MG63 (cell line): Measurements from ENCODE around the gene MYH11. TPM values are rescaled to one million over a fixed set of nuclear protein-coding genes. Genes with fewer than 3 reads are reported as not detected.
"Not testable (repeated sequence)": the region's sequence is repeated elsewhere in the genome, so short reads cannot be mapped to it uniquely, and the experiment has no call there.

Source experiments
- DNase-seq: peaks from one replicate; pipeline ENCODE4 v3.0.0-alpha.2; 2020
- H3K27me3 ChIP-seq: fragments of 250-450 bp; sonication (Bioruptor Pico); 2 replicates; pipeline ENCODE4 v1.5.1; 2020; ENCODE audit warnings: mild to moderate bottlenecking, moderate library complexity
- H3K36me3 ChIP-seq: fragments of 250-450 bp; sonication (Bioruptor Pico); 2 replicates; pipeline ENCODE4 v1.5.1; 2020; ENCODE audit warnings: mild to moderate bottlenecking, moderate library complexity
- H3K4me3 ChIP-seq: fragments of 250-450 bp; sonication (Bioruptor Pico); 2 replicates; pipeline ENCODE4 v1.5.1; 2020; ENCODE audit warnings: mild to moderate bottlenecking, moderate library complexity
- H3K9me3 ChIP-seq: fragments of 250-450 bp; sonication (Bioruptor Pico); 2 replicates; pipeline ENCODE4 v1.5.1; 2020; ENCODE audit warnings: mild to moderate bottlenecking, moderate library complexity
- total RNA-seq: library from RNA; depleted of rRNA; stranded (reverse); fragments of >200 nt; shearing (Covaris generic); gene quantifications from 2 replicates; pipeline ENCODE4 v1.2.3, GENCODE V29; 2014; ENCODE audit warnings: low replicate concordance

MYH11 gene
- total RNA-seq, 1 experiment from 2014 or later = 0.03 TPM

GRCh38 chr16:15832241-15832640 is 24.6 kb downstream of the MYH11 start:
- no peaks in the 10 kb centered on the region for H3K27me3 ChIP-seq
- no peak overlapping the region for H3K4me3 ChIP-seq
- DNase-seq = no peak
- H3K9me3 ChIP-seq = no peaks in the 10 kb centered on the region
- no peaks in the 10 kb centered on the region for H3K36me3 ChIP-seq

- Histone ChIP-seq H3K9me3 (no peaks in the 10 kb centered on the region), H3K4me3 (no peak overlapping the region), H3K27me3 (no peaks in the 10 kb centered on the region), H3K36me3 (no peaks in the 10 kb centered on the region)
- no peak for DNase-seq
These were observed 25.9 kb downstream of the MYH11 start for GRCh38 chr16:15830832-15831451.

- Histone ChIP-seq H3K9me3 (no peaks in the 10 kb centered on the region), H3K4me3 (no peak overlapping the region), H3K27me3 (no peaks in the 10 kb centered on the region), H3K36me3 (no peaks in the 10 kb centered on the region)
- DNase-seq = no peak
These were observed 27.4 kb downstream of the MYH11 start for GRCh38 chr16:15829460-15829859.

- no peaks in the 10 kb centered on the region for H3K27me3 ChIP-seq
- no peaks in the 10 kb centered on the region for H3K36me3 ChIP-seq
- no peak overlapping the region for H3K4me3 ChIP-seq
- no peaks in the 10 kb centered on the region for H3K9me3 ChIP-seq
- no peak for DNase-seq
These were observed 29.0 kb downstream of the MYH11 start for GRCh38 chr16:15827709-15828343.

- Histone ChIP-seq H3K27me3 (no peaks in the 10 kb centered on the region), H3K4me3 (no peak overlapping the region), H3K36me3 (no peaks in the 10 kb centered on the region), H3K9me3 (no peaks in the 10 kb centered on the region)
- no peak for DNase-seq
These were observed 29.5 kb downstream of the MYH11 start for GRCh38 chr16:15827299-15827698.

- no peak for DNase-seq
- Histone ChIP-seq H3K9me3 (no peaks in the 10 kb centered on the region), H3K27me3 (no peaks in the 10 kb centered on the region), H3K4me3 (no peak overlapping the region), H3K36me3 (no peaks in the 10 kb centered on the region)
These were observed 31.0 kb downstream of the MYH11 start for GRCh38 chr16:15825750-15826305.

- no peaks in the 10 kb centered on the region for H3K36me3 ChIP-seq
- H3K4me3 ChIP-seq = no peak overlapping the region
- no peak for DNase-seq
- no peaks in the 10 kb centered on the region; the same call in none of the 2 replicates for H3K27me3 ChIP-seq
- H3K9me3 ChIP-seq = no peaks in the 10 kb centered on the region
These were observed 33.9 kb downstream of the MYH11 start for GRCh38 chr16:15822957-15823356.

GRCh38 chr16:15820837-15821236 is 36.0 kb downstream of the MYH11 start:
- no peaks in the 10 kb centered on the region for H3K36me3 ChIP-seq
- no peaks in the 10 kb centered on the region; the same call in none of the 2 replicates for H3K27me3 ChIP-seq
- DNase-seq = no peak
- H3K4me3 ChIP-seq = no peak overlapping the region
- H3K9me3 ChIP-seq = peaks cover 9% of the 10 kb centered on the region

- no peak for DNase-seq
- Histone ChIP-seq H3K36me3 (no peaks in the 10 kb centered on the region), H3K27me3 (no peaks in the 10 kb centered on the region; the same call in none of the 2 replicates), H3K4me3 (no peak overlapping the region), H3K9me3 (peaks cover 17% of the 10 kb centered on the region)
These were observed 37.8 kb downstream of the MYH11 start for GRCh38 chr16:15819046-15819445.

GRCh38 chr16:15817446-15817845 is 39.4 kb downstream of the MYH11 start:
- DNase-seq = no peak
- peaks cover 17% of the 10 kb centered on the region for H3K9me3 ChIP-seq
- no peaks in the 10 kb centered on the region; the same call in none of the 2 replicates for H3K27me3 ChIP-seq
- H3K4me3 ChIP-seq = no peak overlapping the region
- no peaks in the 10 kb centered on the region for H3K36me3 ChIP-seq

GRCh38 chr16:15816228-15816627 is 40.6 kb downstream of the MYH11 start:
- no peaks in the 10 kb centered on the region for H3K36me3 ChIP-seq

GRCh38 chr16:15812401-15812750 is 44.5 kb downstream of the MYH11 start:
- not testable (repeated sequence) for H3K36me3 ChIP-seq, H3K27me3 ChIP-seq, H3K4me3 ChIP-seq, DNase-seq
- peaks cover 27% of the 10 kb centered on the region for H3K9me3 ChIP-seq

More at GRCh38 chr16:15816228-15816627, 40.6 kb downstream of the MYH11 start:
- DNase-seq = no peak
- H3K9me3 ChIP-seq = peaks cover 20% of the 10 kb centered on the region
- no peak overlapping the region for H3K4me3 ChIP-seq
- no peaks in the 10 kb centered on the region; the same call in none of the 2 replicates for H3K27me3 ChIP-seq

GRCh38 chr16:15811481-15812400 is 45.1 kb downstream of the MYH11 start:
- peak; percentile 66 for DNase-seq
- Histone ChIP-seq H3K27me3 (no peaks in the 10 kb centered on the region), H3K4me3 (no peak overlapping the region), H3K9me3 (peaks cover 26% of the 10 kb centered on the region), H3K36me3 (no peaks in the 10 kb centered on the region)

GRCh38 chr16:15810949-15811348 is 45.9 kb downstream of the MYH11 start:
- Histone ChIP-seq H3K27me3 (no peaks in the 10 kb centered on the region), H3K4me3 (no peak overlapping the region), H3K9me3 (peaks cover 19% of the 10 kb centered on the region), H3K36me3 (no peaks in the 10 kb centered on the region)
- DNase-seq = no peak

GRCh38 chr16:15810411-15810810 is 46.4 kb downstream of the MYH11 start:
- DNase-seq = no peak
- no peak overlapping the region for H3K4me3 ChIP-seq
- no peaks in the 10 kb centered on the region for H3K36me3 ChIP-seq
- H3K9me3 ChIP-seq = peaks cover 14% of the 10 kb centered on the region
- H3K27me3 ChIP-seq = no peaks in the 10 kb centered on the region

GRCh38 chr16:15809297-15809696 is 47.5 kb downstream of the MYH11 start:
- not testable (repeated sequence) for H3K9me3 ChIP-seq, DNase-seq, H3K36me3 ChIP-seq, H3K4me3 ChIP-seq, H3K27me3 ChIP-seq

- Histone ChIP-seq H3K36me3 (no peaks in the 10 kb centered on the region), H3K4me3 (no peak overlapping the region), H3K9me3 (peaks cover 10% of the 10 kb centered on the region), H3K27me3 (no peaks in the 10 kb centered on the region)
- DNase-seq = no peak
These were observed 48.8 kb downstream of the MYH11 start for GRCh38 chr16:15808071-15808470.
